GM13977 (cell line): ENCODE data around the gene GP1BB.
"Not testable (repeated sequence)": the region's sequence is repeated elsewhere in the genome, so short reads cannot be mapped to it uniquely, and the experiment has no call there.

Experiments used
- DNase-seq: peaks from one replicate; pipeline ENCODE4 v3.0.0; 2012; ENCODE audit warnings: low spot score
- CTCF ChIP-seq: IDR thresholded peaks from 2 replicates; pipeline ENCODE4 v1.5.1; 2012; ENCODE audit warnings: mild to moderate bottlenecking, control low read depth; ENCODE audit not compliant: insufficient read depth; ENCODE audit errors: extremely low read depth, missing control alignments
- in situ Hi-C: fragments of 300-500 bp; cut with MboI; formaldehyde crosslinking; loops from one replicate; pipeline ENCODE4 v1.12.0; 2022; ENCODE audit warnings: low sequenced_read_pairs, low pct_unique_long_range_greater_than_20kb, mixed read lengths, inconsistent platforms; ENCODE audit not compliant: unreplicated experiment

GP1BB gene

GRCh38 chr22:19723232-19723982, at the start of gene GP1BB:
Gene GP1BB, plus strand, starts transcription at chr22:19723539. Its CDS starts 31 bp downstream, at chr22:19723570.
- TF ChIP-seq CTCF: no peak
- DNase-seq: peak; percentile 78
- in situ Hi-C loops: no loop called here

- no peak for DNase-seq
- in situ Hi-C loops: no loop called here
- no peak for TF ChIP-seq CTCF
Measured at GRCh38 chr22:19673660-19674059, 49.7 kb upstream of the GP1BB start.

- no peak for TF ChIP-seq CTCF
- no peak for DNase-seq
- in situ Hi-C loops: no loop called here
Measured at GRCh38 chr22:19674129-19674928, 49.0 kb upstream of the GP1BB start.

- DNase-seq: no peak
- no peak for TF ChIP-seq CTCF
- in situ Hi-C loops: no loop called here
Measured at GRCh38 chr22:19674929-19675253, 48.4 kb upstream of the GP1BB start.

GRCh38 chr22:19675428-19675827, 47.9 kb upstream of the GP1BB start:
- no peak for TF ChIP-seq CTCF
- in situ Hi-C loops: no loop called here
- DNase-seq: no peak

GRCh38 chr22:19676437-19676836, 46.9 kb upstream of the GP1BB start:
- in situ Hi-C loops, DNase-seq: not testable (repeated sequence)

- TF ChIP-seq CTCF: no peak
- in situ Hi-C loops: no loop called here
- DNase-seq: no peak
Measured at GRCh38 chr22:19678949-19679521, 44.3 kb upstream of the GP1BB start.
